Osteocyte (in vitro differentiated cells): ENCODE measurements around the gene SERPIND1. TPM values are rescaled to one million over a fixed set of nuclear protein-coding genes. Genes with fewer than 3 reads are reported as not detected.

ENCODE experiments used
- DNase-seq: peaks from one replicate; pipeline ENCODE4 v3.0.0; 2021; ENCODE audit warnings: mixed read lengths; ENCODE audit not compliant: unreplicated experiment; ENCODE audit errors: extremely low spot score
- H3K27ac Mint-ChIP-seq: one replicate; pipeline ENCODE4 v1.8.0; 2021; ENCODE audit warnings: mild to moderate bottlenecking, mixed read lengths; ENCODE audit not compliant: unreplicated experiment
- H3K27me3 Mint-ChIP-seq: one replicate; pipeline ENCODE4 v1.8.0; 2021; ENCODE audit warnings: mixed read lengths; ENCODE audit not compliant: unreplicated experiment
- H3K36me3 Mint-ChIP-seq: one replicate; pipeline ENCODE4 v1.8.0; 2021; ENCODE audit warnings: mixed read lengths; ENCODE audit not compliant: unreplicated experiment
- H3K4me1 Mint-ChIP-seq: one replicate; pipeline ENCODE4 v1.8.0; 2021; ENCODE audit warnings: mixed read lengths; ENCODE audit not compliant: unreplicated experiment
- H3K4me3 Mint-ChIP-seq: one replicate; pipeline ENCODE4 v1.8.0; 2021; ENCODE audit warnings: mild to moderate bottlenecking, moderate library complexity, mixed read lengths; ENCODE audit not compliant: unreplicated experiment
- H3K9me3 Mint-ChIP-seq: one replicate; pipeline ENCODE4 v1.8.0; 2021; ENCODE audit warnings: mixed read lengths; ENCODE audit not compliant: unreplicated experiment
- CTCF ChIP-seq: fragments of 200-600 bp; sonication (generic); IDR thresholded peaks from 2 replicates; pipeline ENCODE4 v1.5.0; 2021; ENCODE audit warnings: antibody characterized with exemption, mild to moderate bottlenecking, moderate library complexity
- total RNA-seq: library from RNA; stranded (reverse); gene quantifications from 2 replicates; pipeline ENCODE4 v1.2.1, GENCODE V29; 2021

The SERPIND1 gene
- total RNA-seq, 1 donor from 2014 or later = not detected

DNA sequence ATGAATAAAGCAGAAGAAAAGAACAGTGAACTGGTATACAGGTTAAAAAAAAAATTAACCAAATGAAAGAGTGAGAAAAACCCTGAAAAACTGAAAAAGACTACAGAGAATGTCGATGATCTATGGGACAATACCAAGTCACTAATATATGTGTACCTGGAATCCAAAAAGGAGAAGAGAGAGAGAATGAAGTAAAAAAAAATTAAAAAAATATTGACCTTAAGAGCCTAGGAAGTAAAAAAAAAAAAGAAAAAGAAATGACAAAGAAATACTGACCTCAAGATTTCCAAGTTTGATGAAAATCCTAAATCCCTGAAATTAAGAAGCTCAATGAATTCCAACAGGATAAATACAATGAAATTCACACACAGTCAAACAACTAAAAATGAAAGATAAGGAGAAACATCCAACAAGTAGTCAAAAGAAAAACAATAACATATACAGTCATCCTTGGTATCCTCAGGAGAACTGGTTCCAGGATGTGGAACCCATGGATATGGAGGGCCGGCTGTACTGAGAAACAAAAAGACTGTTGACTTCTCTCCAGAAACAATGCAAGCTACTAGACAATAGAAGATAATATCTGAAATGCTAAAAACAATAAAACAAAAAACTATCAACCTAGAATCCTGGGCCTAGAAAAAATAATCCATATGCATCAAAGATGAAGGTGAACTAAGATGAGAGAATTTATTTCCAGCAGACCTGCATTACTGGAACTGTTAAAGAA, 33.5 kb upstream of the SERPIND1 start:
- no peaks in the 10 kb centered on the region for H3K4me1 Mint-ChIP-seq
- no peak for TF ChIP-seq CTCF
- no peak overlapping the region for H3K27ac Mint-ChIP-seq
- no peak for DNase-seq
- no peak overlapping the region for H3K4me3 Mint-ChIP-seq
- H3K36me3 Mint-ChIP-seq = peaks cover 51% of the 10 kb centered on the region
- no peaks in the 10 kb centered on the region for H3K27me3 Mint-ChIP-seq
- peaks cover 12% of the 10 kb centered on the region for H3K9me3 Mint-ChIP-seq

- no peak for TF ChIP-seq CTCF
- Mint-ChIP-seq H3K27ac (no peak overlapping the region), H3K9me3 (peaks cover 12% of the 10 kb centered on the region), H3K36me3 (peaks cover 47% of the 10 kb centered on the region), H3K4me1 (no peaks in the 10 kb centered on the region), H3K27me3 (no peaks in the 10 kb centered on the region), H3K4me3 (no peak overlapping the region)
- DNase-seq = no peak
Measured at GRCh38 chr22:20741008-20741633, 32.8 kb upstream of the SERPIND1 start.

GRCh38 chr22:20741634-20742581, 32.0 kb upstream of the SERPIND1 start:
- peak; percentile 50 for TF ChIP-seq CTCF
- peaks cover 54% of the 10 kb centered on the region for H3K36me3 Mint-ChIP-seq
- H3K27me3 Mint-ChIP-seq = no peaks in the 10 kb centered on the region
- H3K9me3 Mint-ChIP-seq = peaks cover 12% of the 10 kb centered on the region
- no peak overlapping the region for H3K27ac Mint-ChIP-seq
- H3K4me1 Mint-ChIP-seq = no peaks in the 10 kb centered on the region
- no peak for DNase-seq
- no peak overlapping the region for H3K4me3 Mint-ChIP-seq

- TF ChIP-seq CTCF = no peak
- Mint-ChIP-seq H3K27ac (no peak overlapping the region), H3K9me3 (peaks cover 12% of the 10 kb centered on the region), H3K36me3 (peaks cover 58% of the 10 kb centered on the region), H3K4me1 (no peaks in the 10 kb centered on the region), H3K27me3 (no peaks in the 10 kb centered on the region), H3K4me3 (no peak overlapping the region)
- DNase-seq = no peak
Measured at GRCh38 chr22:20742764-20743163, 31.1 kb upstream of the SERPIND1 start.
